ENCODE measurements around the gene FUT7. TPM values are rescaled to one million over a fixed set of nuclear protein-coding genes. Genes with fewer than 3 reads are reported as not detected.

The FUT7 gene
- total RNA-seq, 1 donor from 2014 or later: 5.0 TPM

DNA sequence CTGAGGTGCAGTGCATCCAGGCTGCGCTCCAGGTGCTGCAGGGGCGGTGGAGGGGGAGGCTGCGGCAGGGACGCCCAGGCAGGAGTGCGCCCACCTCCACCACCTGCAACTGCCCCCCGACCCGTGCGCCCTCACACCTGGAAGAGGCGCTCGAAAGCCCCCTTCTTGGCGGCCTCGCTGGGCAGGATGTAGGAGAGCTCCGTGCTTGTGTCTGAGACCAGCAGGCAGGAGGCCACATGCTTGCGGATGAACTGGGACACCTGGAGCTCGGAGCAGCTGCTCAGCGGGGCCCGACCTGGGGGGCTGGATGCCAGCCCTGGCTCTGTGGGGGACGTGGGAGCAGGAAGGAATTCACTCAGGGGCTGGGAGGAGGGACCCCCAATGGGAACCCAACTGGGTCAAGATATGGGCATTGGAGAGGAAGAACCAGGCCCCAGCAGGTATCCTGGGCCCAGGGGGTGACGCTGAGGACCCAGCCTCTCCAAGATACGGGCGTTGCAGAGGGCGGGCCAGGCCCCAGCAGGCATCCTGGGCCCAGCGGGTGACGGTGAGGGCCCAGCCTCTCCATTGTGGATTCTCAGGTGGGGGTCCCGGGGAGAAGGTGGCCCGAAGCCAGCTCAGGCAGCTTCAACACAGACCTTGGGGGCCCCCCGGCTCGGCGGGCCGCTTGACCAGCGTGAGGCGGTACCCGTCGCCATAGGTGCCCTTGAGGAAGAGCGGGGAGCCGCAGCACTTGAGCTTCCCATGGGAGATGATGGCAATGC lies 16.9 kb downstream of the FUT7 start:
- no peak overlapping the region for H3K4me3 Mint-ChIP-seq
- intact Hi-C loops (cut with micrococcal nuclease): no loop called here

DNA sequence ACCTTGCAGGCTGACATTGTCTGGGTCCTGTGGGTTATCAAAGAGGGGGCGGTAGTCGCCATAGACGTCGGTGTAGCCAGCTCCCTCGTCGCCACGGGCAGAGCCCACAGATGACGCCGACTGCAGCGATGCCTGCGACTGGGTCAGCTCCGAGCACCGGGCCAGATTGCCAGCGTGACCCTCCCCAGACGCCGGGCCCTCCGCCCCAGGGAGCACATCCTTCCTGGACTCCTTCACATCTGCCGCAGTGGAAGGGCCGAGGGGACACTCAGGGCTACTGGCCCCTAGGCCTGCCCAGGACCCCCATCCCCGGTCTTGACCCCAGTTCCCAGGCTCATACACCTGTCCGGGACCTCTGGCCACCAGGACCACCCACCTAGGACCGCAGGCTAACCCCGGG lies 17.7 kb downstream of the FUT7 start:
- TF ChIP-seq CTCF (IDR thresholded peaks at IDR 0.05): no peak
- DNase-seq (no peak), ATAC-seq (ENCODE audit: low read depth) (no peak)
- Mint-ChIP-seq H3K4me1 (no peaks in the 10 kb centered on the region), H3K27ac (no peak overlapping the region), H3K4me3 (no peak overlapping the region), H3K27me3 (no peaks in the 10 kb centered on the region), H3K9me3 (no peaks in the 10 kb centered on the region), H3K36me3 (ENCODE audit: low read depth) (peaks cover 8% of the 10 kb centered on the region)
- ChIA-PET POLR2A (no interaction called here), CTCF (no interaction called here)
- intact Hi-C loops (cut with micrococcal nuclease): no loop called here

More for the DNA sequence above, 16.9 kb downstream of the FUT7 start:
- Mint-ChIP-seq H3K4me1 (no peaks in the 10 kb centered on the region), H3K27ac (no peak overlapping the region), H3K27me3 (no peaks in the 10 kb centered on the region), H3K9me3 (no peaks in the 10 kb centered on the region), H3K36me3 (ENCODE audit: low read depth) (peaks cover 9% of the 10 kb centered on the region)
- POLR2A ChIA-PET: no interaction called here
- CTCF ChIA-PET: no interaction called here
- DNase-seq (no peak), ATAC-seq (ENCODE audit: low read depth) (no peak)
- TF ChIP-seq CTCF (IDR thresholded peaks at IDR 0.05): no peak

DNA sequence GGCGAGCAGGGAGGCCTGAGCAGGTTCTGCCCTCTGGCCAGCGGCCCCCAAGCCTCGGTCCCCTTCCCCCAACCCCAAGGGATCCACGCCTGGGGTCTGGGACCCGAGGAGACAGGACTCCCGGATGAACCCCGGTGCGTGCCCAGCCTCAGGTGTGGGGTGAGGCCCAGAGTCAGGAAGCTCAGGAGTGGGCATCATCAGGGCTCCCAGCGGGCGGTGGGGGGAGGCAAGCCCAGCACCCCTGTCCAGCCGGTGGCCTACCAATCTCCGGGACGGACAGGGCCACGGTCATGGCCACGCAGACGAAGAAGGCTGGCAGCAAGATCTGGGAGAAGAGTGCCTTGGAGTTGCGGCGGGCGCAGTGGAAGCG lies 18.3 kb downstream of the FUT7 start:
- no peak overlapping the region for H3K27ac Mint-ChIP-seq
- DNase-seq: no peak
- no peak overlapping the region for H3K4me3 Mint-ChIP-seq
- no peak for ATAC-seq (ENCODE audit: low read depth)
- no peaks in the 10 kb centered on the region for H3K9me3 Mint-ChIP-seq
- ChIA-PET CTCF (no interaction called here), POLR2A (no interaction called here)
- H3K36me3 Mint-ChIP-seq (ENCODE audit: low read depth): peaks cover 8% of the 10 kb centered on the region
- no peaks in the 10 kb centered on the region for H3K27me3 Mint-ChIP-seq
- intact Hi-C loops (cut with micrococcal nuclease): no loop called here
- TF ChIP-seq CTCF (IDR thresholded peaks at IDR 0.05): no peak
- H3K4me1 Mint-ChIP-seq: no peaks in the 10 kb centered on the region

- Mint-ChIP-seq H3K27me3 (no peaks in the 10 kb centered on the region), H3K4me3 (no peak overlapping the region), H3K27ac (no peak overlapping the region), H3K9me3 (no peaks in the 10 kb centered on the region), H3K4me1 (no peaks in the 10 kb centered on the region), H3K36me3 (ENCODE audit: low read depth) (peaks cover 8% of the 10 kb centered on the region)
- ChIA-PET POLR2A (no interaction called here), CTCF (no interaction called here)
- ATAC-seq (ENCODE audit: low read depth): no peak
- no peak for DNase-seq
- no peak for TF ChIP-seq CTCF (IDR thresholded peaks at IDR 0.05)
- intact Hi-C loops (cut with micrococcal nuclease): no loop called here
Observed at GRCh38 chr9:137012694-137013570, 19.0 kb downstream of the FUT7 start.

DNA sequence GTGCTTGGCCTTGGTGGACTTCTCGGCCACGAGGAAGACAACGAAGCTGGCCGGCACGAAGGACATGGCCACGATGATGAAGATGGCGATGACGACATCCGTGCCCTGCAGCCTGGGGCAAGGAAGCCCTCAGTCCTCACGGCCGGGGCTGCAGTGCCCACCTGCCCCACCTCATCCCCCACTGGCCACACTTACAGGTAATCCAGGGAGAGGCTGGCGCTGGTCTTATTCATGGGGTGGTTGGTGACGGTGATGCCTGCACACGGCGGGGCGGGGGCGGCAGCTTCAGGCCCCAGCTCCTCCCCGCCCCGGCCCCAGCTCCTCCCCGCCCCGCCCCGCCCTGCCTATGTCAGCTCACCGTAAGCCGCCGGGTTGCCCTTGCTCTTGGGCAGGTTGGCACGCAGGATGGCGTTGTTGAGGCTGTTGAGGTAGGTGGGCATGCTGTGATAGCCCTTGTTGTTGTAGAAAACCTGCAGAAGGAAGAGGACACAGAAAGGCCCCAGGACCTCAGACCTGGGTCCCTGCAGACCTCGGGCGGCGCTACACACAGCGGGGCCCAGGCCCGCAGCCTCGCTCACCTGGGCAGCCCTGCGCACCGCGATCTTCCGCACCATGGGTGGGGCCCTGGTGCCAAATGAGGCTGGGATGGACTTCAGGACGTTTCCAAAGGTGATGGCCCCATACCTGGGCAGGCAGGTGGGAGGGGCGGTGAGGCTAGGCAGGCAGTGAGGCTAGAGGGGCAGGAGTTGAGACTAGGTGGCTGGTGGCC lies 19.8 kb downstream of the FUT7 start:
- peaks cover 8% of the 10 kb centered on the region for H3K36me3 Mint-ChIP-seq (ENCODE audit: low read depth)
- TF ChIP-seq CTCF (IDR thresholded peaks at IDR 0.05): no peak
- H3K27ac Mint-ChIP-seq: no peak overlapping the region
- intact Hi-C loops (cut with micrococcal nuclease): no loop called here
- no peak for ATAC-seq (ENCODE audit: low read depth)
- H3K27me3 Mint-ChIP-seq: no peaks in the 10 kb centered on the region
- no peak overlapping the region for H3K4me3 Mint-ChIP-seq
- CTCF ChIA-PET: no interaction called here
- POLR2A ChIA-PET: no interaction called here
- DNase-seq: no peak
- no peaks in the 10 kb centered on the region for H3K4me1 Mint-ChIP-seq
- H3K9me3 Mint-ChIP-seq: no peaks in the 10 kb centered on the region

Measured in activated B cell treated with CpG ODN at 0.5 μM for 24 hours (primary cell).